NCI-H146 treated with DMSO at 0.1 percent for 48 hours (cell line): Measurements from ENCODE around the gene OR2T12.
"Not testable (repeated sequence)": the region's sequence is repeated elsewhere in the genome, so short reads cannot be mapped to it uniquely, and the experiment has no call there.

ENCODE experiments used
- DNase-seq: peaks from one replicate; lab custom pipeline; 2025; ENCODE audit not compliant: unreplicated experiment; lab: John Stamatoyannopoulos, UW

Gene OR2T12

DNA sequence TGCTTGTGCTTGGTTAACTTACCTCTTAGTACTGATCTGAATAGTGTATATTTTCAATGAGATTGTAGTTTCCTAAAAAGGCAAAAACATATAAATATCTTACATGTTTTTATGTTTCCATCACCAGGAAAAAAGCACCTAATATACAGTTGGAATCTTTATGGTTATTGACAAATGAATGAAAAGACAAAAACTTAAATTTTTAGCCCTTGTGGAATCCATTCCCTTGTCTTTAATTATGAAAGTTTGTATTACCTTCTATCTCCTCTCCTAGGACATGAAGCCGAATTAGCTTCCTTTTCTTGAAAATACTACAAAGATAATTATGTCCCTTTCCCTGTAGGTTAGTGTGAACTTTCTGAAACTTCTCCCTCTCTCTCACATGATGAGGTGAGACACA is at the start of gene OR2T12:
OR2T12 (minus strand) TSS at position 101 of the 400 bp plus-strand sequence. CDS start 7,846 bp downstream, outside the sequence.
- no peak for DNase-seq

GRCh38 chr1:248348475-248348874 is 45.3 kb upstream of the OR2T12 start, which contains the start of gene OR14C36:
Gene OR14C36 (plus strand): TSS chr1:248348775. CDS start chr1:248348775, 0 bp downstream.
- DNase-seq: no peak

- DNase-seq: no peak
These were observed 40.2 kb upstream of the OR2T12 start for GRCh38 chr1:248343451-248343850.

DNA sequence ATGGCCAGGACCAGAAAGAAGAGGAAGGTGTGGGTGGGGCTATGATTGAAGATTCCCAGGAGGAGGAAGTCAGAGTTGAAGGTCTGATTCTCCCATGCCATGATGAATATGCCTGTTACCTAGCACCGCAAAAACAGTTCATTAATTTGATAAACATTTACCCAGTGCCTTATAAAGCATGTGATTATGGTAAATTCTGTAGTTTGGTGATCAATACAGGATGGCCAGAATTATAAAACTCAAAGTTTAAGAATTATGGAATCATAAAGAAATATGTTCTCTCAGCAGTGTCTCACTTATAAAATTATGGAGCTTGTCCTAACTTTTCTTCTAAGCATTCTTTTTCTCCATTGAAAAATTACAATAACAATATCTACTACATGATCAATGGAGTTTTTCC is 21.2 kb upstream of the OR2T12 start, which contains the start of gene OR2M7:
OR2M7 (minus strand) TSS at position 101 of the 400 bp plus-strand sequence; CDS start at position 101, 0 bp downstream.
- no peak for DNase-seq

GRCh38 chr1:248316796-248317195 is 13.6 kb upstream of the OR2T12 start:
- no peak for DNase-seq

- DNase-seq: not testable (repeated sequence)
These were observed 3.5 kb upstream of the OR2T12 start for GRCh38 chr1:248306740-248307139.

GRCh38 chr1:248306103-248306502 is 2.9 kb upstream of the OR2T12 start:
- no peak for DNase-seq

- not testable (repeated sequence) for DNase-seq
These were observed 2.4 kb upstream of the OR2T12 start for GRCh38 chr1:248305672-248306071.

DNA sequence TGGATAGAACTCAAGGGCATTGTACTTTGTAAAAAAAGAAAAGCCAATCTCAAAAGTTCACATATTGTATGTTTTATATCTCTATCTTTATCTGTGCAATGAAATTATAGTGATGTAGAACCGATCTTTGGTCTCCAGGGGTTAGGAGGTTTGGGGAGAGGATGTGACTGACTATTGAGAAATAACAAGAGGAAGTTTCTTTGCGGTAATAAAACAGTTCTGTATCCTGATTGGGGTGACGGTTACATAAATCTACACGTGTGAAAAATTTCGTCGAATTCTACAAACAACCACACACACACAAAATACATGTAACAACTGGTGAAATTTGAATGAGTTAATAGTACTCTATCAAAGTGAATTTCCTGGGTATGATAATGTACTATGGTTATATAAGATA is 14.8 kb downstream of the OR2T12 start:
- DNase-seq: no peak

DNA sequence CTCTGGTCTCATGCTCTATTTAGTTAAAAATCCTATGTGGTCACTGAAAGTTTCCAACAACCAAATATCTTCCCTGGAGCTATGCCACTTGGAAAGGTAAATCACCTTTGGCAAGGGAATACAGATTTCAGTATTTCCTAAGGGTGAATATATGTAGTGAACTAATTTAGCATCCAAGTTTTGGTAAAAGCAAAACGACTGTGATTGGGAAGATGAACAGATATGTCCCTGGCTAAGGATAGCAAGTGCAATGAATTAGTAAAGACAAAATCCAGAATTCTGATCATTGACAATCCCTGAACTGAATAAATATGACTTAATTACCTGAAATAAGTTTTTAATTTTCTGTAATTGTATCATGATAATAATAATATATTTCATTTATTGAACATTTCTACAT is 25.3 kb downstream of the OR2T12 start, which contains the start of gene OR2T33:
OR2T33 (minus strand) TSS at position 101 of the 400 bp plus-strand sequence. CDS start 4,162 bp downstream, outside the sequence.
- DNase-seq: no peak

GRCh38 chr1:248273225-248273624 is 30.0 kb downstream of the OR2T12 start:
- not testable (repeated sequence) for DNase-seq

- no peak for DNase-seq
These were observed 35.0 kb downstream of the OR2T12 start for GRCh38 chr1:248268178-248268577.

DNA sequence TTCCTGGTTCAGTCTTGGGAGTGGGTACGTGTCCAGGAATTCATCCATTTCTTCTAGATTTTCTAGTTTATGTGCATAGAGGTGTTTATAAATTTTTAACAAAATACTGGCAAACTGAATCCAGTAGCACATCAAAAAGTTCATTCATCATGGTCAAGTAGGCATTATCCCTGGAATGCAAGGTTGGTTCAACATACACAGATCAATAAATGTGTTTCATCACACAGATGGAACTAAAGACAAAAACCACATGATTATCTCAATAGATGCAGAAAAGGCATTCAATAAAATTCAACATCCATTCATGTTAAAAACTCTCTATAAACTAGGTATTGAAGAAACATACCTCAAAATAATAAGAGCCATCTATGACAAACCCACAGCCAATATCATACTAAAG is 43.9 kb downstream of the OR2T12 start:
- not testable (repeated sequence) for DNase-seq

DNA sequence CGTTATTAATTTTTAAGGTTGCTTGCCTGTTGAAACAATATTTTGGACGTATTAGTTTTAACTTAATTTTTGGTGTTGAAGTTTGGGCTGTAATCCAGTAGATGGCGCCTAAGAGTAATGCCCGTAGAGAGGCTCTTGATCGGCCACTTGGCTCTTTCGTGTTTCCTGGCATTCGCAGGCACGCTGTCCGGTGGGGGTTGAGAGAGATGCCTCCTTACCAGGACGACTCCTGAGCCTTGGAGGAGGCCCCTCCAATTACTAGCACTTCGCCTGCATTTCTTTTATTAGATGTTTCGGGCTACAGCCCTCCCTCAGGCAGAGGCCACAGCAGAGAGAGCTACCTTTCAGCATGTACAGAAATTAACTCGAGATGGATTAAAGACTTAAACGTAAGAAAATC is 60.0 kb downstream of the OR2T12 start:
- DNase-seq: peak; percentile 3
